Gastrocnemius medialis (tissue), 4 donors: Measurements from ENCODE around the gene UGCG. TPM values are rescaled to one million over a fixed set of nuclear protein-coding genes. Genes with fewer than 3 reads are reported as not detected.

Experiments
- ATAC-seq, 2 donors: fragments of 150-250 bp; one replicate each; pipeline ENCODE4 v1.9.1; 2016
- DNase-seq, 2 donors: peaks; one replicate each; pipeline ENCODE4 v3.0.0-alpha.2; 2019
- H3K27ac ChIP-seq, 4 donors: fragments of 200-600 bp; sonication (generic); 1 replicate in 1 of 4; 2 replicates in 3 of 4; pipeline ENCODE4 v1.5.1; 2016 to 2018; ENCODE audit warnings: mild to moderate bottlenecking in 2 of 4, moderate library complexity in 1 of 4
- H3K27me3 ChIP-seq, 3 donors: fragments of 200-600 bp; sonication (generic) in 2 of 3; 1 replicate in 1 of 3; 2 replicates in 2 of 3; pipeline versions ENCODE4 v1.5.1 to v1.6.0; 2016 to 2019; ENCODE audit warnings: mild to moderate bottlenecking in 1 of 3, moderate library complexity in 1 of 3
- H3K36me3 ChIP-seq, 2 donors: fragments of 200-600 bp; sonication (generic) in 1 of 2; one replicate each; pipeline ENCODE4 v1.5.1; 2017 to 2018
- H3K4me1 ChIP-seq, 2 donors: fragments of 200-600 bp; sonication (generic) in 1 of 2; one replicate each; pipeline ENCODE4 v1.5.1; 2016 to 2017; ENCODE audit warnings: mild to moderate bottlenecking in 2 of 2
- H3K4me3 ChIP-seq, 4 donors: fragments of 200-600 bp; sonication (generic) in 3 of 4; 1 replicate in 1 of 4; 2 replicates in 3 of 4; pipeline ENCODE4 v1.5.1; 2016 to 2019; ENCODE audit warnings: mild to moderate bottlenecking in 2 of 4
- H3K9me3 ChIP-seq, 3 donors: fragments of 200-600 bp; sonication (generic) in 2 of 3; 1 replicate in 1 of 3; 2 replicates in 2 of 3; pipeline ENCODE4 v1.5.1; 2016 to 2019
- CTCF ChIP-seq, 5 experiments: fragments of 450-650 bp in 3 of 5; fragments of 200-600 bp in 2 of 5; sonication (generic) in 2 of 5; IDR thresholded peaks in 4 of 5; conservative IDR thresholded peaks in 1 of 5; 1 replicate in 4 of 5; 2 replicates in 1 of 5; pipeline ENCODE4 v1.5.1; 2016 to 2019; ENCODE audit warnings: antibody characterized with exemption in 5 of 5, mild to moderate bottlenecking in 3 of 5, moderate library complexity in 3 of 5
- POLR2A ChIP-seq, 2 donors: fragments of 450-650 bp; IDR thresholded peaks; one replicate each; pipeline ENCODE4 v1.6.1; 2017; ENCODE audit warnings: antibody characterized with exemption in 2 of 2, mild to moderate bottlenecking in 2 of 2, moderate library complexity in 2 of 2
- in situ Hi-C, 4 donors: fragments of 200-750 bp; cut with MboI; loops; one replicate each; pipeline versions ENCODE4 v1.15.0 to v1.8.0; 2017; ENCODE audit warnings: low sequenced_read_pairs in 4 of 4
- intact Hi-C: fragments of 100-400 bp; cut with DNase I; formaldehyde crosslinking; loops from one replicate; pipeline ENCODE4 v1.15.1; 2023; ENCODE audit warnings: low total_unique reads
- total RNA-seq, 4 donors: library from RNA; depleted of rRNA; stranded (reverse); fragments of >200 nt; gene quantifications; one replicate each; pipeline versions ENCODE4 v1.1.0 to v1.2.3, GENCODE V29; 2016

The UGCG gene
- total RNA-seq, 4 donors from 2014 or later: 9.1 to 18.5 (median 12.1) TPM

- Histone ChIP-seq H3K4me1 (no peaks in the 10 kb centered on the region), H3K27me3 (no peaks in the 10 kb centered on the region), H3K4me3 (no peak overlapping the region), H3K27ac (peak overlapping the region in 1 of 4 donors; percentile 42), H3K36me3 (no peaks in the 10 kb centered on the region), H3K9me3 (no peaks in the 10 kb centered on the region)
- no peak for DNase-seq
- TF ChIP-seq POLR2A (IDR thresholded peaks at IDR 0.05) (no peak), CTCF (IDR thresholded peaks at IDR 0.05 in 4 of 5, conservative IDR thresholded peaks at IDR 0.05 in 1 of 5) (no peak)
- no peak for ATAC-seq
- in situ Hi-C loops (no loop called here), intact Hi-C loops (no loop called here)
Measured at GRCh38 chr9:111966124-111966723, 69.6 kb downstream of the UGCG start.

- intact Hi-C loops (no loop called here), in situ Hi-C loops (no loop called here)
- Histone ChIP-seq H3K27ac (no peak overlapping the region), H3K36me3 (no peaks in the 10 kb centered on the region), H3K27me3 (no peaks in the 10 kb centered on the region), H3K4me3 (no peak overlapping the region), H3K9me3 (no peaks in the 10 kb centered on the region), H3K4me1 (no peaks in the 10 kb centered on the region)
- TF ChIP-seq POLR2A (IDR thresholded peaks at IDR 0.05) (no peak), CTCF (IDR thresholded peaks at IDR 0.05 in 4 of 5, conservative IDR thresholded peaks at IDR 0.05 in 1 of 5) (no peak)
- DNase-seq (peak in 1 of 2 donors; percentile 50), ATAC-seq (peak; percentile 63 to 77)
Measured at GRCh38 chr9:111966861-111967291, 70.3 kb downstream of the UGCG start.

- Histone ChIP-seq H3K4me3 (no peak overlapping the region), H3K9me3 (no peaks in the 10 kb centered on the region), H3K4me1 (no peaks in the 10 kb centered on the region), H3K27ac (no peak overlapping the region), H3K27me3 (no peaks in the 10 kb centered on the region), H3K36me3 (no peaks in the 10 kb centered on the region)
- in situ Hi-C loops: no loop called here
- no peak for DNase-seq
- intact Hi-C loops: no loop called here
- ATAC-seq: no peak
- TF ChIP-seq POLR2A (IDR thresholded peaks at IDR 0.05) (no peak), CTCF (IDR thresholded peaks at IDR 0.05 in 4 of 5, conservative IDR thresholded peaks at IDR 0.05 in 1 of 5) (no peak)
Measured at GRCh38 chr9:111967621-111968020, 71.0 kb downstream of the UGCG start.

- no peak for TF ChIP-seq CTCF (IDR thresholded peaks at IDR 0.05 in 4 of 5, conservative IDR thresholded peaks at IDR 0.05 in 1 of 5)
- no peak for TF ChIP-seq POLR2A (IDR thresholded peaks at IDR 0.05)
- ATAC-seq: no peak
- peaks cover 0 to 3% of the 10 kb centered on the region in 2 donors for H3K4me1 ChIP-seq
- H3K9me3 ChIP-seq: no peaks in the 10 kb centered on the region
- H3K36me3 ChIP-seq: no peaks in the 10 kb centered on the region
- H3K4me3 ChIP-seq: no peak overlapping the region
- intact Hi-C loops (no loop called here), in situ Hi-C loops (no loop called here)
- DNase-seq: no peak
- H3K27me3 ChIP-seq: no peaks in the 10 kb centered on the region
- H3K27ac ChIP-seq: no peak overlapping the region
Measured at GRCh38 chr9:111969061-111969460, 72.4 kb downstream of the UGCG start.

GRCh38 chr9:111969622-111970021 is 73.0 kb downstream of the UGCG start:
- intact Hi-C loops: no loop called here
- no peak overlapping the region for H3K27ac ChIP-seq

More at GRCh38 chr9:111969622-111970021, 73.0 kb downstream of the UGCG start:
- TF ChIP-seq CTCF (IDR thresholded peaks at IDR 0.05 in 4 of 5, conservative IDR thresholded peaks at IDR 0.05 in 1 of 5): no peak
- no peak for TF ChIP-seq POLR2A (IDR thresholded peaks at IDR 0.05)
- DNase-seq (no peak), ATAC-seq (no peak)
- no peaks in the 10 kb centered on the region for H3K36me3 ChIP-seq
- no peaks in the 10 kb centered on the region for H3K9me3 ChIP-seq
- H3K27me3 ChIP-seq: no peaks in the 10 kb centered on the region
- H3K4me1 ChIP-seq: peaks cover 0 to 9% of the 10 kb centered on the region in 2 donors
- no peak overlapping the region for H3K4me3 ChIP-seq
- in situ Hi-C loops: no loop called here
